Muscle of leg (tissue), 16 donors: ENCODE measurements around the gene GOSR2. TPM values are rescaled to one million over a fixed set of nuclear protein-coding genes. Genes with fewer than 3 reads are reported as not detected.

Source experiments
- DNase-seq: peaks from one replicate; pipeline ENCODE4 v3.0.0; 2013
- H3K27ac ChIP-seq: one replicate; pipeline ENCODE4 v1.5.1; 2013; ENCODE audit warnings: mild to moderate bottlenecking, low read length, control low read depth
- H3K27me3 ChIP-seq: one replicate; pipeline ENCODE4 v1.6.1; 2013; ENCODE audit warnings: low read length; ENCODE audit not compliant: control insufficient read depth, insufficient read depth
- H3K36me3 ChIP-seq: one replicate; pipeline ENCODE4 v1.6.1; 2013; ENCODE audit warnings: low read length; ENCODE audit not compliant: control insufficient read depth, insufficient read depth
- H3K4me1 ChIP-seq: one replicate; pipeline ENCODE4 v1.6.1; 2013; ENCODE audit warnings: low read length; ENCODE audit not compliant: control insufficient read depth, insufficient read depth
- H3K4me3 ChIP-seq: one replicate; pipeline ENCODE4 v1.5.1; 2013; ENCODE audit warnings: low read length, control low read depth
- H3K9me3 ChIP-seq: replicated peaks from 2 replicates; pipeline ENCODE4 v1.6.1; 2013; ENCODE audit warnings: low read depth, low read length; ENCODE audit not compliant: control insufficient read depth
- WGBS: methylation state at CpG from one replicate; pipeline ENCODE4 v1.1.5; 2013; ENCODE audit warnings: missing lambda C conversion rate; ENCODE audit not compliant: insufficient coverage; 5-methylcytosine and 5-hydroxymethylcytosine counted together
- long read RNA-seq, 11 donors: transcript quantifications; one replicate each; lab custom pipeline, GENCODE V29; 2026
- polyA plus RNA-seq, 8 donors: library from polyadenylated mRNA; unstranded; fragments of 120-200 nt; gene quantifications; one replicate each; pipeline versions ENCODE4 v1.2.1 to v1.2.3, GENCODE V29; 2013; ENCODE audit warnings: inconsistent platforms in 1 of 8, low replicate concordance in 1 of 8; ENCODE audit not compliant: insufficient read length in 8 of 8, insufficient read depth in 1 of 8
- total RNA-seq: library from RNA; stranded (reverse); fragments of 120-200 nt; gene quantifications from one replicate; pipeline ENCODE4 v1.2.4, GENCODE V29; 2013

Gene GOSR2
- total RNA-seq (27.4 TPM), polyA plus RNA-seq (10 to 100 TPM; 27.8 to 36.8 (median 30.9) TPM)
- long read RNA-seq, donor 1, transcript GOSR2-232 (6 exons, 3,964 nt): major isoform, 5 of 11 reads
- long read RNA-seq, donor 1, partial matches to known transcripts: 0 of 11 reads
- long read RNA-seq, donor 1, other reads (novel, unspliced or antisense): 0 of 11 reads
- long read RNA-seq, donor 2, partial matches to known transcripts: 0 of 4 reads
- long read RNA-seq, donor 2, other reads (novel, unspliced or antisense): 0 of 4 reads
- long read RNA-seq, donor 3, transcript GOSR2-232 (6 exons, 3,964 nt): major isoform, 10 of 13 reads
- long read RNA-seq, donor 3, partial matches to known transcripts: 0 of 13 reads
- long read RNA-seq, donor 3, other reads (novel, unspliced or antisense): 0 of 13 reads
- long read RNA-seq, donor 4, transcript GOSR2-232 (6 exons, 3,964 nt): major isoform, 6 of 9 reads
- long read RNA-seq, donor 4, partial matches to known transcripts: 0 of 9 reads
- long read RNA-seq, donor 4, other reads (novel, unspliced or antisense): 0 of 9 reads
- long read RNA-seq, donor 5, transcript GOSR2-232 (6 exons, 3,964 nt): major isoform, 19 of 32 reads
- long read RNA-seq, donor 5, partial matches to known transcripts: 0 of 32 reads
- long read RNA-seq, donor 5, other reads (novel, unspliced or antisense): 0 of 32 reads
- long read RNA-seq, donor 6, transcript GOSR2-232 (6 exons, 3,964 nt): major isoform, 15 of 28 reads
- long read RNA-seq, donor 6, partial matches to known transcripts: 0 of 28 reads
- long read RNA-seq, donor 6, other reads (novel, unspliced or antisense): 0 of 28 reads
- long read RNA-seq, donor 7, transcript GOSR2-232 (6 exons, 3,964 nt): major isoform, 9 of 28 reads
- long read RNA-seq, donor 7, transcript GOSR2-209 (4 exons, 1,444 nt): minor isoform, 5 of 28 reads
- long read RNA-seq, donor 7, partial matches to known transcripts: 5 of 28 reads
- long read RNA-seq, donor 7, other reads (novel, unspliced or antisense): 0 of 28 reads
- long read RNA-seq, donor 8, transcript GOSR2-232 (6 exons, 3,964 nt): major isoform, 5 of 12 reads
- long read RNA-seq, donor 8, partial matches to known transcripts: 0 of 12 reads
- long read RNA-seq, donor 8, other reads (novel, unspliced or antisense): 0 of 12 reads
- long read RNA-seq, donor 9, transcript GOSR2-232 (6 exons, 3,964 nt): major isoform, 14 of 20 reads
- long read RNA-seq, donor 9, partial matches to known transcripts: 0 of 20 reads
- long read RNA-seq, donor 9, other reads (novel, unspliced or antisense): 0 of 20 reads
- long read RNA-seq, donor 10, transcript GOSR2-232 (6 exons, 3,964 nt): major isoform, 14 of 25 reads
- long read RNA-seq, donor 10, partial matches to known transcripts: 0 of 25 reads
- long read RNA-seq, donor 10, other reads (novel, unspliced or antisense): 0 of 25 reads
- long read RNA-seq, donor 11, transcript GOSR2-232 (6 exons, 3,964 nt): major isoform, 15 of 21 reads
- long read RNA-seq, donor 11, partial matches to known transcripts: 0 of 21 reads
- long read RNA-seq, donor 11, other reads (novel, unspliced or antisense): 0 of 21 reads

DNA sequence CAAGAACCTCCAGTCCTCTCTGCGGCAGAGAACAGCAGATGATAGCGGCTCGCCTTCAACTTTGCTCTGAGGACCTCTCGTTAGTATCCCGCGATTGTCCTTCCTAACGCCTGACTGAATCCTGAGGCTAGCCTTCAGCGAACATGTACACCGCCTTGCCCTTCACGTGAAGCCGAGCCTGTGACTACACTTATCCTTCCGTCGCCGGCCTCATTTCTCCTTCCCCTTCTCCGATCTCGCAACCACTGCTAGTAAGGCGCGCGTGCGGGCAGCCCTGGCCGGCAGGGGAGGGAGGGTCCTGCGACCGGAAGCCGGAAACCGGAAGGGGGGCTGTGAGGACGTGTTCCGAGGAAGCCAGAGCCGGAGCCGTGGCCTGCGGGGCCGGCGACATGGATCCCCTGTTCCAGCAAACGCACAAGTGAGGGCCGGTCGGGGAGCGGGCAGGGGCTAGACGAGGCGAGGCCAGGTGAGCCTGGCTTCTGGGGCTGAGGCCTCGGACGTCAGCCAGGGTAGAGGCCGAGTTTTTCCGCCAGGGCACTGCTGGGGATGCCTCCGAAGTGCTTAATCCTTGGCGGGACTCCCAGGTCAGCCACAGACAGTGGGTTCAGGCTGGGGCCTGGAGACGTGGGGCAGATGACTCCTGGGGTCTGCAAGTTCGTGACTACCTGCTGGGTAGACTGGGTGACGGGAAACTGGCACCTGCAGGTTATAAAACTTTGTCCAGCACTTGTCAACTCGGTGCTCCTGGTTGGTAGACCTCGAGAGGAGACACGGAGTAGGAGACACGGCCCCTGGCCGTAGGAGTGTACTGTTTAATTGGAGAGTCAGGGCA lies at the start of gene GOSR2:
Gene GOSR2, plus strand, starts transcription at position 357 of the 832 bp plus-strand sequence. Its CDS starts 33 bp downstream, at position 390.
- peak; percentile 94 for DNase-seq
- H3K27me3 ChIP-seq: no peaks in the 10 kb centered on the region
- under 1% methylated on average over 46 of the region's 52 CpGs for WGBS
- peak within 1 kb of the TSS; percentile 97 for H3K4me3 ChIP-seq
- no peaks in the 10 kb centered on the region for H3K4me1 ChIP-seq
- peaks cover 1% of the 10 kb centered on the region for H3K36me3 ChIP-seq
- H3K9me3 ChIP-seq: no peaks in the 10 kb centered on the region
- peak within 1 kb of the TSS; percentile 99 for H3K27ac ChIP-seq

DNA sequence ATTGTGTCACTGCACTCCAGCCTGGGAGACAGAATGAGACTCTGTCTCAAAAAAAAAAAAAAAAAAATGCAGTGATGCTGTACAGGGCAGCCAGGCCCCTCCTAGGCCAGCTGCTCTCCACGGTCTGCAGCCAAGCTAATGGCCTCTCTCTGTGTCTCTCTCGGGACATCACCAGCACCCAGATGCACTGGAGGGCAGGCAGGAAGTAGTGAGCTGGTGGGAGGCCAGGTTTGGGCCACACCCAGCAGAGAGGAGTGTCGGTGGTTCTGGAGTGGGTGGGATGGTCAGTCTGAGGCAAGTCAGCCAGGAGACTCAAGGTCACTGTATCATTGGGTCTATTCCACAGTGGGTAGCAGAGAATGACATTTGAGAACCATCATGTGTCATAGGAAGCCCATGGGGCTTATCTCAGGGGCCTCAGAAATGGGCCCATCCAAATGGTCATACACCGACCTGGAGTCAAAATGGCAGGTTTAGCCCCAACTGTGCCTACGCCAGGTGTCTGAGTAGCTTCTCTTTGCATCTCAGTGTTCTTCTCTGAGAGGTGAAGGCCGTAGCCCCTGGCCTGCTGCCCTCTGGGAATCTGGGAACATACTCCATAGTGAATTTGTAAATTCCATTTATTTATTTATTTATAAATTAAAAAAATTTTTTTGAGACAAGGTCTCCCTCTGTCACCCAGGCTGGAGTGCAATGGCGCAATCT lies 48.9 kb upstream of the GOSR2 start:
- H3K36me3 ChIP-seq: no peaks in the 10 kb centered on the region
- no peak overlapping the region for H3K4me3 ChIP-seq
- DNase-seq: no peak
- peaks cover 3% of the 10 kb centered on the region for H3K27me3 ChIP-seq
- no peaks in the 10 kb centered on the region for H3K4me1 ChIP-seq
- H3K9me3 ChIP-seq: no peaks in the 10 kb centered on the region
- WGBS: 69% methylated on average over 4 of the region's 7 CpGs
- no peak overlapping the region for H3K27ac ChIP-seq

GRCh38 chr17:46874906-46875305 lies 48.1 kb upstream of the GOSR2 start:
- 78% methylated on average over 16 of the region's 16 CpGs for WGBS
- no peak for DNase-seq
- Histone ChIP-seq H3K27ac (no peak overlapping the region), H3K9me3 (no peaks in the 10 kb centered on the region), H3K4me3 (no peak overlapping the region), H3K4me1 (no peaks in the 10 kb centered on the region), H3K36me3 (no peaks in the 10 kb centered on the region), H3K27me3 (peaks cover 3% of the 10 kb centered on the region)

DNA sequence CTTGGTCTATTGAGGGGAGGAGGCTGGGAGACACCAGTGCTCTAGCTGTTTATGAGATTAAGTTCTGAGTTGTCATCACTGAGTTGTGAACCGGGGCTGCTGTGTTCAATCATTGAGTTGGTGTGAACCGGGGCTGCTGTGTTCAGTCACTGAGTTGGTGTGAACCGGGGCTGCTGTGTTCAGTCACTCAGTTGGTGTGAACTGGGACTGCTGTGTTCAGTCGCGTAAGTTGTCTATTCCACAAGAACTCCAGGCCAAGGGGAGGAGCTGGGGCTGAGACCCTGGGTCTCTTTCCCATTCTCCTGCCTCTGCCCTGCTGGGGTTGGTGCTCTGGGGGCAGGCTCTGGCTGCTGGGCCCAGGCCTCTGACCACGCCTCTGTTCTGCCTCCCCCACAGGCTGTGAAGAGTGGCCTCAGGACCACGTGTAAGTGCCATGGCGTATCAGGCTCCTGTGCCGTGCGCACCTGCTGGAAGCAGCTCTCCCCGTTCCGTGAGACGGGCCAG lies 47.1 kb upstream of the GOSR2 start:
- Histone ChIP-seq H3K27me3 (peaks cover 3% of the 10 kb centered on the region), H3K36me3 (no peaks in the 10 kb centered on the region), H3K27ac (no peak overlapping the region), H3K4me1 (no peaks in the 10 kb centered on the region), H3K4me3 (no peak overlapping the region), H3K9me3 (no peaks in the 10 kb centered on the region)
- 77% methylated on average over 12 of the region's 13 CpGs for WGBS
- no peak for DNase-seq

DNA sequence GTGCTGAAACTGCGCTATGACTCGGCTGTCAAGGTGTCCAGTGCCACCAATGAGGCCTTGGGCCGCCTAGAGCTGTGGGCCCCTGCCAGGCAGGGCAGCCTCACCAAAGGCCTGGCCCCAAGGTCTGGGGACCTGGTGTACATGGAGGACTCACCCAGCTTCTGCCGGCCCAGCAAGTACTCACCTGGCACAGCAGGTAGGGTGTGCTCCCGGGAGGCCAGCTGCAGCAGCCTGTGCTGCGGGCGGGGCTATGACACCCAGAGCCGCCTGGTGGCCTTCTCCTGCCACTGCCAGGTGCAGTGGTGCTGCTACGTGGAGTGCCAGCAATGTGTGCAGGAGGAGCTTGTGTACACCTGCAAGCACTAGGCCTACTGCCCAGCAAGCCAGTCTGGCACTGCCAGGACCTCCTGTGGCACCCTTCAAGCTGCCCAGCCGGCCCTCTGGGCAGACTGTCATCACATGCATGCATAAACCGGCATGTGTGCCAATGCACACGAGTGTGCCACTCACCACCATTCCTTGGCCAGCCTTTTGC lies 46.5 kb upstream of the GOSR2 start:
- no peak for DNase-seq
- Histone ChIP-seq H3K27ac (no peak overlapping the region), H3K36me3 (no peaks in the 10 kb centered on the region)

GRCh38 chr17:46876926-46877325 lies 46.0 kb upstream of the GOSR2 start:
- no peak overlapping the region for H3K27ac ChIP-seq
- H3K4me3 ChIP-seq: no peak overlapping the region

More for the DNA sequence above, 46.5 kb upstream of the GOSR2 start:
- Histone ChIP-seq H3K4me1 (no peaks in the 10 kb centered on the region), H3K9me3 (no peaks in the 10 kb centered on the region), H3K27me3 (peaks cover 3% of the 10 kb centered on the region), H3K4me3 (no peak overlapping the region)
- whole genome bisulfite sequencing: 45% methylated on average over 10 of the region's 12 CpGs

GRCh38 chr17:46877466-46877865 lies 45.5 kb upstream of the GOSR2 start:
- peak; percentile 23 for DNase-seq
- no peaks in the 10 kb centered on the region for H3K4me1 ChIP-seq
- peaks cover 3% of the 10 kb centered on the region for H3K27me3 ChIP-seq
- no peak overlapping the region for H3K4me3 ChIP-seq
- 60% methylated on average over 5 of the region's 6 CpGs for WGBS
- no peaks in the 10 kb centered on the region for H3K36me3 ChIP-seq
- H3K9me3 ChIP-seq: no peaks in the 10 kb centered on the region
- no peak overlapping the region for H3K27ac ChIP-seq

More at GRCh38 chr17:46876926-46877325, 46.0 kb upstream of the GOSR2 start:
- no peaks in the 10 kb centered on the region for H3K9me3 ChIP-seq
- no peaks in the 10 kb centered on the region for H3K36me3 ChIP-seq
- WGBS: 70% methylated on average over 2 of the region's 4 CpGs
- DNase-seq: no peak
- peaks cover 3% of the 10 kb centered on the region for H3K27me3 ChIP-seq
- no peaks in the 10 kb centered on the region for H3K4me1 ChIP-seq

DNA sequence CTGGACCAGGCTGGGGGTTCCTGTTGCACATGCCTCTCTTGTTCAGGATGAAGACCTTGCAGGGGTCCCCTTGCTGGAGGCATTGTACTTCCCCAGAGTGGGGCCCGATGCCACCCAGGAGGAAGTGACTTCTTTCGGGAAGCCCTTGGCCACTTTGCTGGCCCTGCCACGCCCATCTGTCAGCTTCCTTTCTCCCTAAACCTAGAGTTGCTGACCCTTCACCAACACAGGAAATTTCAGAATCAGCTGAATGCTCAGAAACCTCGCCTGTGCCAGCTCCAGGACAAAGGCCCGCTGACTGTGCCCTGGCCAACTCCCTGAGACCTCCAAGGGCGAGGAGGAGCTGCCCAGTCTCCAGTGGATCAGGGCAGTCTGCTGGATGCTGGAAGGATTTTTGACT lies 44.9 kb upstream of the GOSR2 start:
- DNase-seq: peak; percentile 62
- Histone ChIP-seq H3K27me3 (peaks cover 3% of the 10 kb centered on the region), H3K4me1 (no peaks in the 10 kb centered on the region), H3K4me3 (no peak overlapping the region), H3K9me3 (no peaks in the 10 kb centered on the region), H3K27ac (no peak overlapping the region), H3K36me3 (no peaks in the 10 kb centered on the region)
- WGBS: 49% methylated on average over 6 of the region's 6 CpGs
